NCI-H1105 treated with DMSO at 0.1 percent for 48 hours (cell line): ENCODE results near the gene CORO1A.
"Not testable (repeated sequence)": the region's sequence is repeated elsewhere in the genome, so short reads cannot be mapped to it uniquely, and the experiment has no call there.

Experiments
- DNase-seq: peaks from one replicate; lab custom pipeline; 2025; lab: John Stamatoyannopoulos, UW

Gene CORO1A

DNA sequence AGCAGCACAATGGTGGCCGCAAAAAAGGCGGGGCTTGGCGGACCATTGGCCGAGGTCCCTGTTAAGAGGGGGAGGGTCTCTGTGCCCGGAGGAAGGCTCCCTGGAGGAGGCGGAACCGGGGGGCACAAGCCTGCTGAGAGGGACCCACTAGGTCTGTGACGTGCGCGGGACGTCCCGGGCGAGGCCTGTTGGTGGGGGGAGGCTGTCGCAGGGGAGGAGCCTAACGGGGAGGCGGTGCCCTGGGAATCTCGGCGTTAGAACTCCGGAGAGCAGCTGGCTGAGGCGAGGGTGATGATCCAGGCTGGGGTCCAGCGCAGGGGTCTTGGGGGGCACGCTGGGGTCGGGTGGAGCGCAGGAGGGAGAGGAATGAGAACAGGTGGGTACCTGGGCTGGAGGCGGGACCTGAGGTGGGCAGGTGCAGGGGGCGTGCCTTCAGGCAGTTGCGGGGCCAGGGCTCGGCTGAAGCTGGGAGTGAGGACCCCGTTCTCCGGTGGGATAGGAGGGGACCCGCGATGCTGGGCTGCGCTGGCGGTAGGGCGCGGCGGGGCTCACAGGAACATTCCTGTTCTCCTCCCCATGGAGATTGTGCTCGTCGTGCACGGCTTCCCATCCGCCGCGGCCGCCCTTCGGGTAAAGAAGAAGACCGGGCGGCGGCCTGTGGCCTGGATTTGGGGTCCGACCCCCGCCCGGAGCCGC is 22.3 kb downstream of the CORO1A start:
- not testable (repeated sequence) for DNase-seq

DNA sequence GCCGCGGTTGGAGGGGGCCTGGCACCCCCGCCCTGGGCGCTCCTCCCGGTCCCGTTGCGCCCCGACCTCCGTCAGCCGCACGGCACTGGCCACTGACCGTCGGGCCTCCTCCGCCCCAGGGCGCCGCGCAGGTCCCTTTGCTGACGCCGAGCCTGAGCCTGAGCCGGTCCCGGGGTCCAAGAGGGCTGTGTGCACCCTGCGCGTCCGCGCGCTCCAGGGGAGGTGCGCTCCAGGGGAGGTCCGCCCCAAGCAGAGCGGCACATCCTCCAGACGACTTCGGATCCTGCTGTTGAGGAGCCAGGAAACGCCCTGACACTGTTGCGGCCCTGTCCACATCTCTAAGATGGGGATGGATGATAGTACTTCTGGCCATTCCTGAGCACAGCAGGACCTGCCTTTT is 22.9 kb downstream of the CORO1A start:
- not testable (repeated sequence) for DNase-seq

DNA sequence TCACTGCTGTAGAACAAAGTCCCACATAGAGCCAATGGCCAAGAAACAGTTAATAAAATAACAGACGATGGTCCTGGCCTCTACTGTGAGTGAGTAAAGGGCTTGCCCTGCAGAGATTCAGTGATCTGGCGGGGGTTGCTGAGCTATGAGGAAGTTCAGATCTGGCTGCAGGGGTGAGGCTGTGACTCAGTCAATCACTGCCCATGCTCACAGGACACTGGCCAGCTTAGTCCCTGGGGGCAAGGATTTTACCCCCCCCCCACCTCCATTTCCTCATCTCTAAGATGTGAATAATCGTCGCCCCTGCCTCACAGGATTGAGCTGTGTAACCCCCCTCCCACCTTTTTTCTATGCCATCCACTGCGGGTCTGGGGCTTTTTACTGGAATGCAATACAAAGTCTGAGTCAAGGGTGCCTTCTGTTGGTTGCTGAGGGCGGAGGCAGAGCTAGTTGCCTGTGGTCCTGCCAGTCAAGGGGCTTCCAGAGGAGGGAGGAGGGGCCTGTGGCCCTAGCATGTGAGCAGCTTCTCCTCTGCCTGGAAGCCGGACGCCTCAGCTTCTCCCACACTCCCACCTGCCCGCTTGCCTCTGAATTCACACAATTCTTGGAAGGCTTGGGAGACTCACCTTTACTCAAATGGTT is 23.8 kb downstream of the CORO1A start:
- DNase-seq: not testable (repeated sequence)

DNA sequence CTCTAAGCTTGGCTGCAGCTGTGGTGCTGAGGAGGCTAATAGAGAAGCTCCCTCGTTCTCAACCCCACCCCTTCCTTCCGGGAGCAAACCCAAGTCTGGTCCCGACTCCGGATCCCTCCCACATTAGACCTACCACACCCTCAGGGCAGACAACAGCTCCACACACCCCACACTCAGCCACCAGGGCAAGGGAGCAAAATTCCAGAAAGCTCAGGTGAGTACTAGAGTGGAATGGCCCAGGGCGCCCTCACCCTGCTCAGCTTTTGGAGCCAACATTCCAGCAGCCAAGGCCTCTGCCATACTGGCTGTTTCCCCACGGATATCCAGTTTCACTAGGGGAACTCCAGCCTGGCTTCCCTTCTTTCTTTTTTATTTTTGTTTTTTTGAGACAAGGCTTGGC is 25.6 kb downstream of the CORO1A start:
- DNase-seq: not testable (repeated sequence)

DNA sequence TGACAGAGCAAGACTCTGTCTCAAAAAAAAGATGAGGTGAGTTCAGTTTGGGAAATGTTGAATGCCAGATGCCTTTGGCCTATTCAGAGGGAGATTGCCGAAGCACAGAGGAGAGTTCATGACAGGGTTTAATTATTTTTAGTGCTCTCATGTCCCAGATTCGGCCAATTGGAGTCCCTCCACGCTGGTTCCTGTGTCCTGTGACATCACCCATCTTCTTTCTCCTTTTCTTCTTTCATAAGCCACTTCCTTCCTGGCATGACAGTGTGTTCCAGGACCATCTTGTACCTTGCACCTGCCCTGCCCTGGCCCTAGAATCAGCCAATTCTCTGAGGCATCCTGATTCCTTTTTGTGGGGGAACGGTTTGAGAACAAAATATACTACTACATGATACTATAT is 28.0 kb downstream of the CORO1A start:
- DNase-seq: not testable (repeated sequence)

DNA sequence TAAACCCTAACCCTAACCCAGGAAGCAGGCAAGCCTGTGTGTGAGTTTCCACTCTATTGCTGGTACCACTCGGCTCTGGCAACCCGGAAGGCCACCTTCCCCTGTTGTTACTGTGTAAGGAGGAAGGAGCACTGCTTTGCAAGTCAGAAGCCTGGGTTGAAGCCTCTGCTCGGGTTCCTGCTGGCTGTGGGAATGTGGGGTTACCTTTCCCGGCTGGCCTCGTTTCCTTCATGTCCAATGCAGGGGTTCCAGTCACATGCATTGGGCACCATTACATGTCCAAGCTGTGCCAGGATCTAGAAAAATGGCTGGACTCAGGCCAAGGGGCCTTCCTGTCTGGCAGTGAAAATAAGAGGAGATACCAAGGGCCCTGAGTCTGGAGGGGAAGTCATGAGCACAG is 33.7 kb downstream of the CORO1A start:
- DNase-seq: not testable (repeated sequence)
